Bronchial epithelial cell (primary cell): Measurements from ENCODE around the gene PCDHB5. TPM values are rescaled to one million over a fixed set of nuclear protein-coding genes. Genes with fewer than 3 reads are reported as not detected.
"Not testable (repeated sequence)": the region's sequence is repeated elsewhere in the genome, so short reads cannot be mapped to it uniquely, and the experiment has no call there.

Experiments
- DNase-seq: peaks from one replicate; pipeline ENCODE4 v3.0.0-alpha.2; 2010; ENCODE audit warnings: low read depth
- FAIRE-seq: peaks from 2 replicates; lab custom pipeline; 2011; peaks lifted over from hg19 to GRCh38; lab: Jason Lieb, UNC
- H3K27me3 ChIP-seq: 2 replicates; pipeline ENCODE4 v1.5.1; 2011; ENCODE audit warnings: low read length; ENCODE audit not compliant: control insufficient read depth, insufficient read depth
- H3K36me3 ChIP-seq: 2 replicates; pipeline ENCODE4 v1.5.1; 2011; ENCODE audit warnings: low read length; ENCODE audit not compliant: control insufficient read depth, insufficient read depth
- H3K4me3 ChIP-seq: 2 replicates; pipeline ENCODE4 v1.5.1; 2011; ENCODE audit warnings: mild to moderate bottlenecking, low read depth, low read length, control low read depth
- CTCF ChIP-seq: IDR thresholded peaks from 2 replicates; pipeline ENCODE4 v1.5.1; 2011; ENCODE audit warnings: mild to moderate bottlenecking, moderate library complexity, low read length, control low read depth, inconsistent platforms; ENCODE audit not compliant: insufficient read depth, severe bottlenecking
- total RNA-seq: library from RNA; depleted of rRNA; stranded (reverse); fragments of >200 nt; gene quantifications from 2 replicates; pipeline ENCODE4 v1.2.1, GENCODE V29; 2014

The PCDHB5 gene
- total RNA-seq, 1 donor from 2014 or later, result 0.26 TPM

DNA sequence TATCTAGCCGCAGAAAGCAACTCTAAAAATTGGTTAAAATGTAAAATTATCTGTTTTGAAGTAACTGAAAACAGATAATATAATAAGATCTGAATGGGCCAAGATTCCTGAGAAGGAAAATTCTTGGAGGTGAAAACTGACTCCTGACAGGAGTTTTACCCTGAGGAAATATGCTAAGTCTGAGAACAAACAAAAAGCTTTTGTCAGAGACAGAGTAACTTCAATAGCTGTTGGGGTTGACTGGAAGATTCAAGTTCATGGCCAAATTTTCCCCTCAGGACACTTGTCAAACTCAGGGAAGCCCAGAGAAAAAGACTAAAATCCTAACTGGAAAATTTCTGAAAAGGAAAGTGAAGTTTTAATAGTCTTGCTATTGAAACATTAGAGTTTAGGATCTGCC is 7.7 kb upstream of the PCDHB5 start:
- Histone ChIP-seq H3K36me3 (no peaks in the 10 kb centered on the region), H3K27me3 (no peaks in the 10 kb centered on the region), H3K4me3 (no peak overlapping the region)
- FAIRE-seq, result no peak
- no peak for DNase-seq
- no peak for TF ChIP-seq CTCF

- Histone ChIP-seq H3K36me3 (no peaks in the 10 kb centered on the region), H3K4me3 (no peak overlapping the region), H3K27me3 (no peaks in the 10 kb centered on the region)
- no peak for TF ChIP-seq CTCF
- FAIRE-seq (no peak), DNase-seq (no peak)
These were observed 786 bp downstream of the PCDHB5 start for GRCh38 chr5:141135718-141136266.

DNA sequence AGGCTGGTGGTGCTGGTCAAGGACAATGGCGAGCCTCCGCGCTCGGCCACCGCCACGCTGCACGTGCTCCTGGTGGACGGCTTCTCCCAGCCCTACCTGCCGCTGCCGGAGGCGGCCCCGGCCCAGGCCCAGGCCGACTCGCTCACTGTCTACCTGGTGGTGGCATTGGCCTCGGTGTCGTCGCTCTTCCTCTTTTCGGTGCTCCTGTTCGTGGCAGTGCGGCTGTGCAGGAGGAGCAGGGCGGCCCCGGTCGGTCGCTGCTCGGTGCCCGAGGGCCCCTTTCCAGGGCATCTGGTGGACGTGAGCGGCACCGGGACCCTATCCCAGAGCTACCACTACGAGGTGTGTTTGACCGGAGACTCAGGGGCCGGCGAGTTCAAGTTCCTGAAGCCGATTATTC is 2.3 kb downstream of the PCDHB5 start:
- FAIRE-seq, DNase-seq, H3K4me3 ChIP-seq, H3K27me3 ChIP-seq, H3K36me3 ChIP-seq: not testable (repeated sequence)

DNA sequence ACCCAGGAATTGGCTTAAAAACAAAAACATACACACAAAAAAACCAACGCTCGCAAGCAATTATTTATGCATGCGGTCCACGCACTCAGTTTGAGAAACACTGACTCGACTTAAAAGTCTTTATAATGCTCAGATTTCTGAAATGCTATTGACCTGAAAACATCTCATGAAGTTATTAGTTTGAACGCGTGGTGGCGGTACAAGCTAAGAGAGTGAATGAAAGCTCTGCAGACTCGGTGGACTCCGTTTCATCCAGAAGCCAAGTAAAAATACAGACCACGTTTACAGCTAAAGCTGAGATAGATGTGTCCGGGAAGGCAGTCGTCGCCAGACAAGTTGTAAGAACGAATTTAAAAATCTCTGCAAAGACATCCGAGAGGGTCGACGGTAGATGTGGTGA is 14.8 kb downstream of the PCDHB5 start, which contains the start of gene PCDHB6:
TSS of gene PCDHB6 (plus strand) at position 246 of the 400 bp plus-strand sequence. CDS start 201 bp downstream, outside the sequence.
- no peak for TF ChIP-seq CTCF
- FAIRE-seq (no peak), DNase-seq (peak; percentile 13)
- Histone ChIP-seq H3K27me3 (no peaks in the 10 kb centered on the region), H3K4me3 (no peak within 1 kb of the TSS), H3K36me3 (no peaks in the 10 kb centered on the region)

DNA sequence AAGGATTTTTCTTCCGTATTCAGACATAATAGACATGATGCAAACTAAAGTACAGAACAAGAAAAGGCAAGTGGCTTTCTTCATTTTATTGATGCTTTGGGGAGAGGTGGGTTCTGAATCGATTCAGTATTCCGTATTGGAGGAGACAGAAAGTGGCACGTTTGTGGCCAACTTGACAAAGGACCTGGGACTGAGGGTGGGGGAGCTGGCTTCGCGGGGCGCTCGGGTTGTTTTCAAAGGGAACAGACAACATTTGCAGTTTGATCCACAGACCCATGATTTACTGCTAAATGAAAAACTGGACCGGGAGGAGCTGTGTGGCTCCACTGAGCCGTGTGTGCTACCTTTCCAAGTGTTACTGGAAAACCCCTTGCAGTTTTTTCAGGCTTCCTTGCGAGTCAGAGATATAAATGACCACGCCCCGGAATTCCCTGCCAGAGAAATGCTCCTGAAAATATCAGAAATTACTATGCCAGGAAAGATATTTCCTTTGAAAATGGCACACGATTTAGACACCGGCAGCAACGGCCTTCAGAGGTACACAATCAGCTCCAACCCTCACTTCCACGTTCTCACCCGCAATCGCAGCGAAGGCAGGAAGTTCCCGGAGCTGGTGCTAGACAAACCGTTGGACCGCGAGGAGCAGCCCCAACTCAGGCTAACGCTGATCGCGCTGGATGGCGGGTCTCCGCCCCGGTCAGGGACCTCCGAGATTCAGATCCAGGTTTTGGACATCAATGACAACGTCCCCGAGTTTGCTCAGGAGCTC is 15.4 kb downstream of the PCDHB5 start:
- H3K27me3 ChIP-seq, result no peaks in the 10 kb centered on the region
- FAIRE-seq, result no peak
- H3K36me3 ChIP-seq, result no peaks in the 10 kb centered on the region
- no peak for TF ChIP-seq CTCF
- no peak for DNase-seq
- no peak overlapping the region for H3K4me3 ChIP-seq

DNA sequence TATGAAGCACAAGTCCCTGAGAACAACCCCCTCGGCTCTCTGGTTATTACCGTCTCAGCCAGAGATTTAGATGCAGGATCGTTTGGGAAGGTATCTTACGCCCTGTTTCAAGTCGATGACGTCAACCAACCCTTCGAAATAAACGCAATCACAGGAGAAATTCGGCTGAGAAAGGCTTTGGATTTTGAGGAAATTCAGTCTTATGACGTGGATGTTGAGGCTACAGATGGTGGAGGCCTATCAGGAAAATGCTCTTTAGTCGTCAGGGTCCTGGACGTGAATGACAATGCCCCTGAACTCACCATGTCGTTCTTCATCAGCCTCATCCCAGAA is 16.0 kb downstream of the PCDHB5 start:
- FAIRE-seq, result no peak
- H3K27me3 ChIP-seq, result no peaks in the 10 kb centered on the region
- TF ChIP-seq CTCF, result no peak
- no peaks in the 10 kb centered on the region for H3K36me3 ChIP-seq
- no peak for DNase-seq
- no peak overlapping the region for H3K4me3 ChIP-seq

GRCh38 chr5:141151632-141152031 is 16.6 kb downstream of the PCDHB5 start:
- H3K36me3 ChIP-seq, H3K4me3 ChIP-seq, FAIRE-seq, DNase-seq, H3K27me3 ChIP-seq: not testable (repeated sequence)

DNA sequence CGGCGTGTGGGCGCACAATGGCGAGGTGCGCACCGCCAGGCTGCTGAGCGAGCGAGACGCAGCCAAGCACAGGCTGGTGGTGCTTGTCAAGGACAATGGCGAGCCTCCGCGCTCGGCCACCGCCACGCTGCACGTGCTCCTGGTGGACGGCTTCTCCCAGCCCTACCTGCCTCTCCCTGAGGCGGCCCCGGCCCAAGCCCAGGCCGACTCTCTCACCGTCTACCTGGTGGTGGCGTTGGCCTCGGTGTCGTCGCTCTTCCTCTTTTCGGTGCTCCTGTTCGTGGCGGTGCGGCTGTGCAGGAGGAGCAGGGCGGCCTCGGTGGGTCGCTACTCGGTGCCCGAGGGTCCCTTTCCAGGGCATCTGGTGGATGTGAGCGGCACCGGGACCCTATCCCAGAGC is 17.1 kb downstream of the PCDHB5 start:
- not testable (repeated sequence) for DNase-seq, H3K4me3 ChIP-seq, FAIRE-seq, H3K36me3 ChIP-seq, H3K27me3 ChIP-seq
